ENCODE measurements around the gene BUD31. TPM values are rescaled to one million over a fixed set of nuclear protein-coding genes. Genes with fewer than 3 reads are reported as not detected.
A peak's percentile ranks its signal among the peaks of the same experiment; 100 is the strongest.

The BUD31 gene
- total RNA-seq, 1 donor from 2014 or later = 108 TPM

DNA sequence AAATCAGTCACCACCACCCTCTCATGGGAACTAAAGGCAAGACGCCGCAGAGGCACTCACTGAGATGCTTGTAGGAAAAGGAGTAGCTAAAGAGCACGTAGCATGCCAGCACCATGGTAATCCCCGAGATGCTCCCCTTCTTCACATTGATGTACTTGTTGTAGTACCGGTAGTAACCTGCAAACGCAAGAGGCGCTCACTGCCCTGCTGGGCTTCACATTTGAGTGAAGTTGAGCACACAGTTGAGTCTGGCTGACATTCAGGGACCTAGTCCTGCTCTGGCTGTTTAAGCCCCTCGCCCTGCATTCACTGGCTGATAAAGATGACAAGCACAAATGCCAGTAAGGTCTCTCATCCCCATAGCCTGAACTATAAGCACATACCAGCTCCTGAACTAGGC, 50.3 kb downstream of the BUD31 start:
- H3K4me1 Mint-ChIP-seq (ENCODE audit: low read depth) = peaks cover 15% of the 10 kb centered on the region
- peaks cover 11% of the 10 kb centered on the region for H3K36me3 Mint-ChIP-seq (ENCODE audit: low read depth)
- TF ChIP-seq, protein P1, sequence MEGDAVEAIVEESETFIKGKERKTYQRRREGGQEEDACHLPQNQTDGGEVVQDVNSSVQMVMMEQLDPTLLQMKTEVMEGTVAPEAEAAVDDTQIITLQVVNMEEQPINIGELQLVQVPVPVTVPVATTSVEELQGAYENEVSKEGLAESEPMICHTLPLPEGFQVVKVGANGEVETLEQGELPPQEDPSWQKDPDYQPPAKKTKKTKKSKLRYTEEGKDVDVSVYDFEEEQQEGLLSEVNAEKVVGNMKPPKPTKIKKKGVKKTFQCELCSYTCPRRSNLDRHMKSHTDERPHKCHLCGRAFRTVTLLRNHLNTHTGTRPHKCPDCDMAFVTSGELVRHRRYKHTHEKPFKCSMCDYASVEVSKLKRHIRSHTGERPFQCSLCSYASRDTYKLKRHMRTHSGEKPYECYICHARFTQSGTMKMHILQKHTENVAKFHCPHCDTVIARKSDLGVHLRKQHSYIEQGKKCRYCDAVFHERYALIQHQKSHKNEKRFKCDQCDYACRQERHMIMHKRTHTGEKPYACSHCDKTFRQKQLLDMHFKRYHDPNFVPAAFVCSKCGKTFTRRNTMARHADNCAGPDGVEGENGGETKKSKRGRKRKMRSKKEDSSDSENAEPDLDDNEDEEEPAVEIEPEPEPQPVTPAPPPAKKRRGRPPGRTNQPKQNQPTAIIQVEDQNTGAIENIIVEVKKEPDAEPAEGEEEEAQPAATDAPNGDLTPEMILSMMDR (IDR thresholded peaks at IDR 0.05) = peak; percentile 62
- H3K27ac Mint-ChIP-seq (ENCODE audit: unreplicated experiment) = peak overlapping the region; percentile 46
- no peaks in the 10 kb centered on the region for H3K9me3 Mint-ChIP-seq (ENCODE audit: low read depth)
- no peaks in the 10 kb centered on the region for H3K27me3 Mint-ChIP-seq (ENCODE audit: low read depth)
- no peak overlapping the region for H3K4me3 Mint-ChIP-seq (ENCODE audit: unreplicated experiment)
- no peak for DNase-seq (ENCODE audit: low spot score)

DNA sequence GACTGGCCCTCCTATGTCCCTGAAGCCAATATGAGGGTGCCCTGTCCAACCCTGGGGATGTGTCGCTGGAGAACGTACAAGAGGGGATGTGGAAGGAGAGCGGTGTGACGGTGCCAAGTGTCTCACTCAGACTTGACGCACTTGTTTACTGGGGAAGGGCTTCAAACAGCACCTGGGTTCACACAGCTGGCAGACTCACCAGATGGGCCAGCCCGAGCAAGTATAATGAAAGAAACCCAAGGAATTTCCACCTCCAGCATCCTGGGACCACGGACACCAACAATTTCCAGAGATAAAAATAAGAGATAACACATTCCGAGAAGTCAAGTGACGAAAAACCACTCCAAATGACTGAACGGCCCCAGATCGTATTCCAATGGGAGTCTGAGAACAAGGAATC, 51.9 kb downstream of the BUD31 start:
- no peak for DNase-seq (ENCODE audit: low spot score)
- H3K27me3 Mint-ChIP-seq (ENCODE audit: low read depth) = no peaks in the 10 kb centered on the region
- peaks cover 28% of the 10 kb centered on the region for H3K4me1 Mint-ChIP-seq (ENCODE audit: low read depth)
- H3K36me3 Mint-ChIP-seq (ENCODE audit: low read depth) = peaks cover 12% of the 10 kb centered on the region
- no peak overlapping the region for H3K27ac Mint-ChIP-seq (ENCODE audit: unreplicated experiment)
- no peaks in the 10 kb centered on the region for H3K9me3 Mint-ChIP-seq (ENCODE audit: low read depth)
- TF ChIP-seq, protein P1 (IDR thresholded peaks at IDR 0.05) = no peak
- H3K4me3 Mint-ChIP-seq (ENCODE audit: unreplicated experiment) = no peak overlapping the region

DNA sequence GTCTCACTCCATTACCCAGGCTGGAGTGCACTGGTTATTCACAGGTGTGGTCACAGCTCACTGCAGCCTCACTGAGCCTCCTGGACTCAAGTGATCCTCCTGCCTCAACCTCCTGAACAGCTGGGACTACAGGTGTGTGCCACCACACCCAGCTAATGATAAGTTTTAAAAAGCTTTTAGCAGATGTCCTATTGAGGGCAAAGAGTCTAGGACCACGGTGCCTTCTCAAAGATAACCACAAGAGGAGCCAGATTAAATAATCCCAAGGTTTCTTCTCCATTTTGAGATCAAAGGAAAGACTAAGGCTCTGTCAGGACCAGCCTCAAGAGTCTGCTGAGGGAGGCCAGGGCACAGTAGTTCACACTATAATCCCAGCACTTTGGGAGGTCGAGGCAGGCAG, 52.5 kb downstream of the BUD31 start:
- H3K27ac Mint-ChIP-seq (ENCODE audit: unreplicated experiment) = no peak overlapping the region
- no peaks in the 10 kb centered on the region for H3K9me3 Mint-ChIP-seq (ENCODE audit: low read depth)
- H3K27me3 Mint-ChIP-seq (ENCODE audit: low read depth) = no peaks in the 10 kb centered on the region
- no peak for DNase-seq (ENCODE audit: low spot score)
- H3K4me3 Mint-ChIP-seq (ENCODE audit: unreplicated experiment) = no peak overlapping the region
- H3K4me1 Mint-ChIP-seq (ENCODE audit: low read depth) = peaks cover 31% of the 10 kb centered on the region
- H3K36me3 Mint-ChIP-seq (ENCODE audit: low read depth) = peaks cover 12% of the 10 kb centered on the region
- TF ChIP-seq, protein P1 (IDR thresholded peaks at IDR 0.05) = no peak

DNA sequence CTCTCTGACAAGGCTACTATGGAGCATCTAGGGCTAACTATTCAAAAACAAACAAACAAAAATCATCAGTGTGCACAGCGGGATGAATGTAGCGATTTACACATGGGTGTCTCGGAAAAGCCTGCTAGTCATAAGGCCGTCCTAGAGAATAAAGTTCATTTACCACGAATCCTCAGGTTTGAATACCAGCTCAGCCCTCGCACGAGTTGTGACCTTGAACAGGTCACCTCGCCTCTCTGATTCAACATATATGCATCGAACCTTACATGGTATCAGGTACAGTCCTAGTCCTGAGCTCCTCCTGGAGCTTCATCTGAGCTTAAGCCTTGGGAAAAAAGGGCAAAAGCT, 56.6 kb downstream of the BUD31 start:
- Mint-ChIP-seq H3K27me3 (ENCODE audit: low read depth) (no peaks in the 10 kb centered on the region), H3K27ac (ENCODE audit: unreplicated experiment) (peak overlapping the region; percentile 93), H3K36me3 (ENCODE audit: low read depth) (peaks cover 8% of the 10 kb centered on the region), H3K9me3 (ENCODE audit: low read depth) (no peaks in the 10 kb centered on the region), H3K4me1 (ENCODE audit: low read depth) (peaks cover 33% of the 10 kb centered on the region), H3K4me3 (ENCODE audit: unreplicated experiment) (peak overlapping the region; percentile 81)
- no peak for DNase-seq (ENCODE audit: low spot score)
- TF ChIP-seq, protein P1 (IDR thresholded peaks at IDR 0.05) = no peak

DNA sequence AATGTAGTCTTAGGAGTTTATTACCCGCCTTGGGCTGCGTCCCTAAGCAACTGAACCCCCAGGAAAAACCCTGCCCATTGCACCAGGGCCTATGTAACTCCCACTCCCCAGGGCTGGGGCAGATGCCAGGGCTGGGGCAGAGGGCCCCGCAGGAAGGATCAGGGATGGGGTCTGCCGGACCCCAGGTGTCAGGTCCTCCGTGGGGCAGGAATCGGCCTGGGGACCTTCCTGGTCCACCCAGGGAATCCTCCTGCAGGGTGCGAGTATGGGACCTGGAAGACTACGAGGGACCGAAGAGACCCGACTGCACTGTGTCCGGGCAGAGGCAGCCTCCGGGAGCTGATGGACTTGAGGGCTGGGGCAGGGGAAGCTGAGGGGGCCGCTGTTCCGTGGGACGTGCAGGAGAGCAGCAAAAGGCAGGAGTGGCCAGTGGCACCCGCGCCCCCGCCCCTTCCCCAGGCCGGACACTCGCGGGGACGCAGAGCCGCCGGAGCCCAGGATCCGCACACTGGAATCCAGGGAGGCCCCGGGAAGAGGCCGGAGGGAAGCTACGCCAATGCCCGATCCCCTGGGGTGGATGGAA, 59.7 kb downstream of the BUD31 start:
- Mint-ChIP-seq H3K27ac (ENCODE audit: unreplicated experiment) (no peak overlapping the region), H3K9me3 (ENCODE audit: low read depth) (no peaks in the 10 kb centered on the region), H3K4me3 (ENCODE audit: unreplicated experiment) (no peak overlapping the region), H3K4me1 (ENCODE audit: low read depth) (peaks cover 35% of the 10 kb centered on the region), H3K36me3 (ENCODE audit: low read depth) (peaks cover 6% of the 10 kb centered on the region), H3K27me3 (ENCODE audit: low read depth) (no peaks in the 10 kb centered on the region)
- TF ChIP-seq, protein P1 (IDR thresholded peaks at IDR 0.05) = no peak
- DNase-seq (ENCODE audit: low spot score) = no peak

Other genes starting within 250 kb of the BUD31 start
- not detected in 3 replicates for gene KPNA7, start 200.9 kb upstream of the BUD31 start, total RNA-seq
- not detected in 3 replicates for gene MYH16, start 136.1 kb upstream of the BUD31 start, total RNA-seq
- 103 to 110 TPM (median 104 TPM) in 3 replicates for gene ARPC1A, start 83.1 kb upstream of the BUD31 start, total RNA-seq
- 120 to 134 TPM (median 130 TPM) in 3 replicates for gene ARPC1B, start 34.2 kb upstream of the BUD31 start, total RNA-seq
- gene PDAP1, start 372 bp upstream of the BUD31 start, total RNA-seq = 91.2 to 101 TPM (median 92.2 TPM) in 3 replicates
- gene PTCD1, start 29.8 kb downstream of the BUD31 start, total RNA-seq = 4.4 to 5.8 TPM (median 5.4 TPM) in 3 replicates
- gene CPSF4, start 30.0 kb downstream of the BUD31 start, total RNA-seq = 25.4 to 36.6 TPM (median 29.0 TPM) in 3 replicates
- 225 to 264 TPM (median 239 TPM) in 3 replicates for gene ATP5MF, start 57.2 kb downstream of the BUD31 start, total RNA-seq
- gene ZNF789, start 63.9 kb downstream of the BUD31 start, total RNA-seq = 7.3 to 15.2 TPM (median 10.0 TPM) in 3 replicates
- 13.9 to 21.2 TPM (median 15.7 TPM) in 3 replicates for gene ZNF394, start 91.3 kb downstream of the BUD31 start, total RNA-seq
- 11.5 to 12.4 TPM (median 11.5 TPM) in 3 replicates for gene ZKSCAN5, start 95.7 kb downstream of the BUD31 start, total RNA-seq
- 3.3 to 5.1 TPM (median 3.9 TPM) in 3 replicates for gene FAM200A, start 143.1 kb downstream of the BUD31 start, total RNA-seq
- 38.8 to 45.3 TPM (median 41.6 TPM) in 3 replicates for gene ZNF655, start 149.7 kb downstream of the BUD31 start, total RNA-seq
- gene TMEM225B, start 189.3 kb downstream of the BUD31 start, total RNA-seq = 0.56 to 1.8 TPM (median 0.75 TPM) in 3 replicates
- gene ZSCAN25, start 208.0 kb downstream of the BUD31 start, total RNA-seq = 10.4 to 19.9 TPM (median 14.1 TPM) in 3 replicates